DOHH2 (cell line): Measurements from ENCODE around the gene LURAP1L.

Experiments
- H3F3A ChIP-seq: fragments of 200-600 bp; sonication (generic), shearing (Covaris generic); 2 replicates; pipeline ENCODE4 v1.6.0; 2016; ENCODE audit warnings: antibody characterized with exemption, mild to moderate bottlenecking; ENCODE audit not compliant: control insufficient read depth, insufficient read depth
- H3K27ac ChIP-seq: fragments of 200-600 bp; sonication (generic); 2 replicates; pipeline ENCODE4 v1.5.1; 2014; ENCODE audit warnings: low read depth, mild to moderate bottlenecking, low read length, moderate library complexity
- H3K27me3 ChIP-seq: fragments of 200-600 bp; sonication (generic); 2 replicates; pipeline ENCODE4 v1.6.1; 2014; ENCODE audit warnings: mild to moderate bottlenecking, low read length, mixed read lengths; ENCODE audit not compliant: control insufficient read depth
- H3K36me3 ChIP-seq: fragments of 200-600 bp; sonication (generic); 2 replicates; pipeline ENCODE4 v1.6.1; 2014; ENCODE audit warnings: mild to moderate bottlenecking, low read length, moderate library complexity, mixed read lengths; ENCODE audit not compliant: control insufficient read depth
- H3K4me1 ChIP-seq: fragments of 200-600 bp; sonication (generic); 2 replicates; pipeline ENCODE4 v1.6.1; 2014; ENCODE audit warnings: mild to moderate bottlenecking, low read length, mixed read lengths; ENCODE audit not compliant: control insufficient read depth
- H3K4me2 ChIP-seq: fragments of 200-600 bp; sonication (generic); 2 replicates; pipeline ENCODE4 v1.6.0; 2014; ENCODE audit warnings: mild to moderate bottlenecking, low read length, moderate library complexity
- H3K4me3 ChIP-seq: fragments of 200-600 bp; sonication (generic); 2 replicates; pipeline ENCODE4 v1.5.1; 2014; ENCODE audit warnings: mild to moderate bottlenecking, low read length, mixed read lengths
- H3K79me2 ChIP-seq: fragments of 200-600 bp; sonication (generic); 2 replicates; pipeline ENCODE4 v1.6.1; 2014; ENCODE audit warnings: mild to moderate bottlenecking, low read length, mixed read lengths; ENCODE audit not compliant: control insufficient read depth
- H3K9me2 ChIP-seq: fragments of 200-600 bp; sonication (generic); replicated peaks from 2 replicates; pipeline ENCODE4 v1.6.1; 2014; ENCODE audit warnings: mild to moderate bottlenecking, low read length, mixed read lengths; ENCODE audit not compliant: control insufficient read depth
- H3K9me3 ChIP-seq: fragments of 200-600 bp; sonication (generic); 2 replicates; pipeline ENCODE4 v1.6.1; 2014; ENCODE audit warnings: antibody characterized with exemption, low read length, mixed read lengths; ENCODE audit not compliant: control insufficient read depth, insufficient read depth
- H4K20me1 ChIP-seq: fragments of 200-600 bp; sonication (generic); 2 replicates; pipeline ENCODE4 v1.6.0; 2014; ENCODE audit warnings: low read depth, mild to moderate bottlenecking, antibody characterized with exemption, low read length, moderate library complexity; ENCODE audit not compliant: control insufficient read depth, insufficient read depth
- EZH2phosphoT487 ChIP-seq: fragments of 200-600 bp; sonication (generic); IDR thresholded peaks from 2 replicates; pipeline ENCODE4 v1.6.1; 2017; ENCODE audit warnings: borderline replicate concordance, mild to moderate bottlenecking, antibody characterized with exemption, low read length, moderate library complexity, mixed read lengths
- TF ChIP-seq, protein P1 (sequence below): fragments of 200-600 bp; sonication (generic); IDR thresholded peaks from one replicate; pipeline ENCODE4 v1.5.1; 2014; ENCODE audit warnings: antibody characterized with exemption, mild to moderate bottlenecking, low read depth, low read length; ENCODE audit not compliant: poor library complexity, severe bottlenecking

LURAP1L gene

DNA sequence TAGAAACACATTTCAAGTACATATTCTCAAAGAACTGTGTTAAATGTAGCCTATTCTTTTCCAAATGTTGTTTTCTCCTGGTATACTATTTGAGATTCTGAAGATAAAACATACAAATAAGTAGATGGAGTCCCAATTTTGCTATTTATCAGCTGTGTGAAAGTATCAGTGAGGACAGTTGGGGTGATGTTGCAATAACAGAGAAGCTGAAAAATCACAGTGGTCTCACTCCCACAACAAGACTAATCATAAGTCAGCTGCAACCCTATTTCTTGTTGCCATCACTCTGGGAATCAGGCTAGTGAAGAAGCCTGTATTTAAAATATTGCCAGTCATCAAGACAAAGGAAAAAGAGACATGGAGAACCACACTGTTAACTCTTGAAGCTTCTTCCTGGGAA is 25.9 kb upstream of the LURAP1L start:
- TF ChIP-seq, protein P1, sequence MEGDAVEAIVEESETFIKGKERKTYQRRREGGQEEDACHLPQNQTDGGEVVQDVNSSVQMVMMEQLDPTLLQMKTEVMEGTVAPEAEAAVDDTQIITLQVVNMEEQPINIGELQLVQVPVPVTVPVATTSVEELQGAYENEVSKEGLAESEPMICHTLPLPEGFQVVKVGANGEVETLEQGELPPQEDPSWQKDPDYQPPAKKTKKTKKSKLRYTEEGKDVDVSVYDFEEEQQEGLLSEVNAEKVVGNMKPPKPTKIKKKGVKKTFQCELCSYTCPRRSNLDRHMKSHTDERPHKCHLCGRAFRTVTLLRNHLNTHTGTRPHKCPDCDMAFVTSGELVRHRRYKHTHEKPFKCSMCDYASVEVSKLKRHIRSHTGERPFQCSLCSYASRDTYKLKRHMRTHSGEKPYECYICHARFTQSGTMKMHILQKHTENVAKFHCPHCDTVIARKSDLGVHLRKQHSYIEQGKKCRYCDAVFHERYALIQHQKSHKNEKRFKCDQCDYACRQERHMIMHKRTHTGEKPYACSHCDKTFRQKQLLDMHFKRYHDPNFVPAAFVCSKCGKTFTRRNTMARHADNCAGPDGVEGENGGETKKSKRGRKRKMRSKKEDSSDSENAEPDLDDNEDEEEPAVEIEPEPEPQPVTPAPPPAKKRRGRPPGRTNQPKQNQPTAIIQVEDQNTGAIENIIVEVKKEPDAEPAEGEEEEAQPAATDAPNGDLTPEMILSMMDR: no peak
- TF ChIP-seq EZH2phosphoT487: no peak
- Histone ChIP-seq H4K20me1 (no peaks in the 10 kb centered on the region), H3K36me3 (no peaks in the 10 kb centered on the region), H3K79me2 (no peaks in the 10 kb centered on the region), H3K4me2 (no peak overlapping the region), H3K4me1 (no peaks in the 10 kb centered on the region), H3K9me3 (no peaks in the 10 kb centered on the region), H3K9me2 (no peaks in the 10 kb centered on the region), H3K27ac (no peak overlapping the region), H3F3A (no peaks in the 10 kb centered on the region), H3K27me3 (no peaks in the 10 kb centered on the region), H3K4me3 (no peak overlapping the region)

DNA sequence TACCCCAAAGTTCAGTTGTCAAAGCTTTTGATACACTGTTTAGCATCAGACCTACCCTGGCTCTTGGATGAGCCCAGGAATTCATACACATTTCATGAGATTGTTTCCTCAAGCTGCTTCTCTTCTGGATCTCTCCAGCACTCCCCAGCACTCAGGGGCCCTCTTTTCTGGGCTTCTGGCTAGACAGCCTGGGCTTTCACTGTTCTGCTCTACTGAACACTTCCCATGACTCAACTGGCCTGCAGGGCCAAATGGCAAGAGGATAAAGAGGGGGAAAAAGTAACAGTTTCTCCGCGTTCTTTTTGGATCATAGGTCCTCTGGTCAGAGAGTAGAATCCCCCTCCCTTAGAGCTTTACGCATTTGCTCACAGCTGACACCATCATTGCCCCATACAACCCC is 20.9 kb upstream of the LURAP1L start:
- no peaks in the 10 kb centered on the region for H3K4me1 ChIP-seq
- no peaks in the 10 kb centered on the region for H3F3A ChIP-seq
- TF ChIP-seq, protein P1: no peak
- TF ChIP-seq EZH2phosphoT487: no peak
- no peaks in the 10 kb centered on the region for H3K36me3 ChIP-seq
- no peak overlapping the region for H3K4me2 ChIP-seq
- H3K9me2 ChIP-seq: no peaks in the 10 kb centered on the region
- H3K27ac ChIP-seq: no peak overlapping the region
- H3K79me2 ChIP-seq: no peaks in the 10 kb centered on the region
- H3K27me3 ChIP-seq: no peaks in the 10 kb centered on the region
- no peak overlapping the region for H3K4me3 ChIP-seq
- H3K9me3 ChIP-seq: no peaks in the 10 kb centered on the region
- no peaks in the 10 kb centered on the region for H4K20me1 ChIP-seq

DNA sequence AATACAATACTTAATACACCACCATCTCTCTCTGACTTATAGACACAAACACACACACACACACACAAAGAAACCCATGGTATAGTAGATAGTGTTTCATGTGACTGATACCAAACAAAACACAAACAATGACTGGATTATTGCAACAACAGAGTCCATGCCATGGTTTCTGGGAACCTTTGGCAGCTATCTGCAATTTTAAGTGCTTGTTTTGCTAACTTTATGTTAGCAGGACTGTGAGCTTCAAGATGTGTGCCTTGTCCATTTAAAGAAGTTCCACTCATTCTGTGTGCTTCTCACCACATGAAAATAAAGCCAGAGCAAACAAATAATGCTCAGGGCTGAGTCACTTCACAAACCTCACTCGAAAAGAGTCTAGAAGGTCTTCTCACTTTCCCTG is 15.1 kb upstream of the LURAP1L start:
- no peak overlapping the region for H3K27ac ChIP-seq
- no peaks in the 10 kb centered on the region for H4K20me1 ChIP-seq
- TF ChIP-seq, protein P1: no peak
- TF ChIP-seq EZH2phosphoT487: no peak
- no peaks in the 10 kb centered on the region for H3K4me1 ChIP-seq
- no peak overlapping the region for H3K4me3 ChIP-seq
- no peaks in the 10 kb centered on the region for H3K9me2 ChIP-seq
- no peaks in the 10 kb centered on the region for H3K79me2 ChIP-seq
- no peaks in the 10 kb centered on the region for H3F3A ChIP-seq
- H3K4me2 ChIP-seq: no peak overlapping the region
- H3K36me3 ChIP-seq: no peaks in the 10 kb centered on the region
- no peaks in the 10 kb centered on the region for H3K27me3 ChIP-seq
- H3K9me3 ChIP-seq: no peaks in the 10 kb centered on the region

DNA sequence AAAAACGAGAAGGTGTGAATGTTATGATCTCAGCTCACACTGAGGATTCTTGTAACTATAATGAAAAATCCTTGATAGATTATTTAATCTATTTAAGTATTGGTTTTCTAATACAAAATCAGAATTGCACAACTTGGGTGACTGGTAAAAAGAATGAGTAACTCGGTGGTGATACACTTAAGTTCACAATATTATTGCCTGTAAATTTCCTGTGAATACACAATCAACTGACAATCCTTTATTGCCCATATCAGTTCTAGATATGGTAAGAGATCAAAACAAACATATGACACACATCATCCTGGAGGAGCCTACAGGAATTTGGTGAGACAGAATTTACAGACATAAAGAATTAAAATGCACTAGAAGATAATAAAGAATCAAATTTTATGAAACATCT is 14.1 kb upstream of the LURAP1L start:
- Histone ChIP-seq H3K27ac (no peak overlapping the region), H3K9me2 (no peaks in the 10 kb centered on the region), H4K20me1 (no peaks in the 10 kb centered on the region), H3K4me2 (no peak overlapping the region), H3K9me3 (no peaks in the 10 kb centered on the region), H3K27me3 (no peaks in the 10 kb centered on the region), H3K36me3 (no peaks in the 10 kb centered on the region), H3K79me2 (no peaks in the 10 kb centered on the region), H3F3A (no peaks in the 10 kb centered on the region), H3K4me1 (no peaks in the 10 kb centered on the region), H3K4me3 (no peak overlapping the region)
- TF ChIP-seq, protein P1: no peak
- no peak for TF ChIP-seq EZH2phosphoT487
